ENCODE data around the gene KATNB1. TPM values are rescaled to one million over a fixed set of nuclear protein-coding genes. Genes with fewer than 3 reads are reported as not detected.

KATNB1 gene
- total RNA-seq, 1 donor from 2014 or later: 33.5 TPM

- no peaks in the 10 kb centered on the region for H3K79me2 ChIP-seq (ENCODE audit: low read depth)
- no peak for DNase-seq (ENCODE audit: low spot score)
- no peaks in the 10 kb centered on the region for H3K27me3 ChIP-seq
- H3K36me3 Mint-ChIP-seq: no peaks in the 10 kb centered on the region
- no peak overlapping the region for H3K9ac ChIP-seq
- peaks cover 10% of the 10 kb centered on the region for H3K27me3 Mint-ChIP-seq (ENCODE audit: insufficient read depth, low read depth)
- TF ChIP-seq CTCF (IDR thresholded peaks at IDR 0.05) (no peak), EZH2phosphoT487 (IDR thresholded peaks at IDR 0.05) (no peak), EZH2 (IDR thresholded peaks at IDR 0.05) (no peak)
- H3F3A ChIP-seq (ENCODE audit: low read depth): no peaks in the 10 kb centered on the region
- no peak overlapping the region for H2AFZ ChIP-seq (replicated peaks)
- no peaks in the 10 kb centered on the region for H3K36me3 ChIP-seq
- H3K9me3 ChIP-seq (ENCODE audit: low read depth): no peaks in the 10 kb centered on the region
- H3K9me3 Mint-ChIP-seq: no peaks in the 10 kb centered on the region
- H3K4me1 Mint-ChIP-seq: peaks cover 7% of the 10 kb centered on the region
- no peak overlapping the region for H3K4me2 ChIP-seq
- H3K4me3 Mint-ChIP-seq: no peak overlapping the region
- H3K4me3 ChIP-seq: no peak overlapping the region
- no peak overlapping the region for H3K27ac ChIP-seq
- no peaks in the 10 kb centered on the region for H4K20me1 ChIP-seq (ENCODE audit: low read depth)
- H3K27ac Mint-ChIP-seq: no peak overlapping the region
- H3K4me1 ChIP-seq: peaks cover 2% of the 10 kb centered on the region
These were observed 23.6 kb downstream of the KATNB1 start for GRCh38 chr16:57759131-57759530.

- Histone ChIP-seq H3K4me2 (no peak overlapping the region), H3F3A (ENCODE audit: low read depth) (no peaks in the 10 kb centered on the region), H3K9me3 (ENCODE audit: low read depth) (no peaks in the 10 kb centered on the region), H3K27ac (no peak overlapping the region), H3K4me3 (no peak overlapping the region), H3K4me1 (peaks cover 2% of the 10 kb centered on the region), H3K9ac (no peak overlapping the region), H3K79me2 (ENCODE audit: low read depth) (no peaks in the 10 kb centered on the region), H4K20me1 (ENCODE audit: low read depth) (no peaks in the 10 kb centered on the region), H3K27me3 (no peaks in the 10 kb centered on the region), H3K36me3 (no peaks in the 10 kb centered on the region), H2AFZ (replicated peaks) (no peak overlapping the region)
- Mint-ChIP-seq H3K4me3 (peak overlapping the region; percentile 18), H3K4me1 (peaks cover 7% of the 10 kb centered on the region), H3K36me3 (no peaks in the 10 kb centered on the region), H3K27ac (no peak overlapping the region), H3K27me3 (ENCODE audit: insufficient read depth, low read depth) (peaks cover 10% of the 10 kb centered on the region), H3K9me3 (no peaks in the 10 kb centered on the region)
- DNase-seq (ENCODE audit: low spot score): no peak
- TF ChIP-seq CTCF (IDR thresholded peaks at IDR 0.05) (no peak), EZH2 (IDR thresholded peaks at IDR 0.05) (no peak), EZH2phosphoT487 (IDR thresholded peaks at IDR 0.05) (no peak)
These were observed 24.2 kb downstream of the KATNB1 start for GRCh38 chr16:57759541-57760356.

GRCh38 chr16:57760357-57761160, 25.0 kb downstream of the KATNB1 start:
- H3K27me3 ChIP-seq: no peaks in the 10 kb centered on the region
- H3K4me3 ChIP-seq: no peak overlapping the region
- Mint-ChIP-seq H3K36me3 (peaks cover 3% of the 10 kb centered on the region), H3K4me3 (no peak overlapping the region), H3K27me3 (ENCODE audit: insufficient read depth, low read depth) (peaks cover 10% of the 10 kb centered on the region), H3K27ac (no peak overlapping the region), H3K9me3 (no peaks in the 10 kb centered on the region), H3K4me1 (peaks cover 7% of the 10 kb centered on the region)
- no peaks in the 10 kb centered on the region for H4K20me1 ChIP-seq (ENCODE audit: low read depth)
- peaks cover 2% of the 10 kb centered on the region for H3K4me1 ChIP-seq
- H3K4me2 ChIP-seq: no peak overlapping the region
- H3F3A ChIP-seq (ENCODE audit: low read depth): no peaks in the 10 kb centered on the region
- no peak for TF ChIP-seq CTCF (IDR thresholded peaks at IDR 0.05)
- H3K27ac ChIP-seq: no peak overlapping the region
- no peak overlapping the region for H2AFZ ChIP-seq (replicated peaks)
- no peaks in the 10 kb centered on the region for H3K36me3 ChIP-seq
- no peak for DNase-seq (ENCODE audit: low spot score)
- no peak overlapping the region for H3K9ac ChIP-seq
- no peaks in the 10 kb centered on the region for H3K9me3 ChIP-seq (ENCODE audit: low read depth)
- H3K79me2 ChIP-seq (ENCODE audit: low read depth): no peaks in the 10 kb centered on the region

Measured in neural progenitor cell (in vitro differentiated cells).